ENCODE measurements around the gene CDKAL1. TPM values are rescaled to one million over a fixed set of nuclear protein-coding genes. Genes with fewer than 3 reads are reported as not detected.

Gene CDKAL1
- total and polyA plus RNA-seq, 10 of the 15 experiments (the other 5 are each of a cell fraction or from before 2014, with no cell fraction given): 10.7 to 26.9 (median 17.3) TPM

DNA sequence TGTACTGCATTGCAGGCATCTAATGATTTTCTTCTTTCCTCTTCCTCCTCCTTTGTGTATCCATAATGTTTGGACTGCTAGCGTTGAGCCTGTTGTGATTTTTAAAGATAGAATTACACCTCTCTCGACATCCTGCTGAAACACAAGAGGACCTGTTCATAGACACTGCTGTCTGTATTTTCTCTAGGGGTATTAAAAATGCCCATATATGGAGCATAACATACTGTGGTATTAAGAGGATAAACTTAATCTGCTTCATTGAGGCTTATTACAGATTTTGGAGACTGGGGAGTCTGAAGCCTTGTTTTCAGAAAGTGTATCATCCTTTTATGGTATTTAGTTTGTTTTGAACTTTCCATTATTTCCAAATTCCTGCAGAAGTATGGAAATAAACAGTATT lies 414.3 kb downstream of the CDKAL1 start:
- Histone ChIP-seq H3K36me3 (ENCODE audit: control insufficient read depth in 2 of 2, insufficient read depth in 2 of 2, low read length in 1 of 2) (no peaks in the 10 kb centered on the region), H3K4me3 (no peak overlapping the region), H3K4me1 (ENCODE audit: control insufficient read depth, insufficient read depth, low read length) (no peaks in the 10 kb centered on the region), H3K4me2 (ENCODE audit: control insufficient read depth, insufficient read depth) (no peak overlapping the region), H2AFZ (ENCODE audit: control insufficient read depth, low read depth, low read length) (no peak overlapping the region), H3K27ac (ENCODE audit: control insufficient read depth, insufficient read depth) (no peak overlapping the region), H3K27me3 (replicated peaks in 1 of 2; ENCODE audit: control insufficient read depth in 2 of 2, insufficient read depth in 2 of 2, low read length in 1 of 2) (no peaks in the 10 kb centered on the region), H3K9me3 (replicated peaks; ENCODE audit: control insufficient read depth, insufficient read depth, low read length) (no peaks in the 10 kb centered on the region; the same call in none of the 3 replicates), H4K20me1 (ENCODE audit: control insufficient read depth, insufficient read depth) (no peaks in the 10 kb centered on the region), H3K79me2 (ENCODE audit: control insufficient read depth, insufficient read depth, low read length) (no peaks in the 10 kb centered on the region), H3K9ac (ENCODE audit: control insufficient read depth, insufficient read depth, low read length) (no peak overlapping the region)
- CTCF ChIA-PET: interaction anchor here (0.5 to 1.1 kb wide), 3 partner anchors 8 to 858 kb away, joined by 3 to 5 read pairs (median 3); no protein-coding TSS in a partner anchor
- POLR2A ChIA-PET: interaction anchor here (0.6 to 0.7 kb wide), 2 partner anchors 48 to 209 kb away, joined by 5 read pairs; no protein-coding TSS in a partner anchor
- TF ChIP-seq KLF5 (IDR thresholded peaks at IDR 0.05; ENCODE audit: partially characterized antibody) (no peak), ATF7 (IDR thresholded peaks at IDR 0.05; ENCODE audit: low read depth) (no peak), SIX5 (IDR thresholded peaks at IDR 0.05; ENCODE audit: low read depth, low read length, severe bottlenecking) (no peak), SP1 (IDR thresholded peaks at IDR 0.05; ENCODE audit: low read depth, low read length) (no peak), ZSCAN29 (IDR thresholded peaks at IDR 0.05) (no peak), SMC3 (IDR thresholded peaks at IDR 0.05; ENCODE audit: borderline replicate concordance, low read length) (no peak), RFX5 (IDR thresholded peaks at IDR 0.05; ENCODE audit: low read depth, low read length) (no peak), NR2F1 (conservative IDR thresholded peaks at IDR 0.05) (no peak), PAX8 (IDR thresholded peaks at IDR 0.05) (no peak), EGR1 (IDR thresholded peaks at IDR 0.05; ENCODE audit: borderline replicate concordance in 1 of 2, low read depth in 2 of 2, low read length in 2 of 2) (no peak), NFYB (IDR thresholded peaks at IDR 0.05; ENCODE audit: insufficient read depth, low read depth, low read length) (no peak), IKZF2 (IDR thresholded peaks at IDR 0.05) (no peak), ZNF217 (IDR thresholded peaks at IDR 0.05) (no peak)
- TF ChIP-seq, protein P1, sequence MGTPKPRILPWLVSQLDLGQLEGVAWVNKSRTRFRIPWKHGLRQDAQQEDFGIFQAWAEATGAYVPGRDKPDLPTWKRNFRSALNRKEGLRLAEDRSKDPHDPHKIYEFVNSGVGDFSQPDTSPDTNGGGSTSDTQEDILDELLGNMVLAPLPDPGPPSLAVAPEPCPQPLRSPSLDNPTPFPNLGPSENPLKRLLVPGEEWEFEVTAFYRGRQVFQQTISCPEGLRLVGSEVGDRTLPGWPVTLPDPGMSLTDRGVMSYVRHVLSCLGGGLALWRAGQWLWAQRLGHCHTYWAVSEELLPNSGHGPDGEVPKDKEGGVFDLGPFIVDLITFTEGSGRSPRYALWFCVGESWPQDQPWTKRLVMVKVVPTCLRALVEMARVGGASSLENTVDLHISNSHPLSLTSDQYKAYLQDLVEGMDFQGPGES (IDR thresholded peaks at IDR 0.05): no peak
- TF ChIP-seq, protein P2, sequence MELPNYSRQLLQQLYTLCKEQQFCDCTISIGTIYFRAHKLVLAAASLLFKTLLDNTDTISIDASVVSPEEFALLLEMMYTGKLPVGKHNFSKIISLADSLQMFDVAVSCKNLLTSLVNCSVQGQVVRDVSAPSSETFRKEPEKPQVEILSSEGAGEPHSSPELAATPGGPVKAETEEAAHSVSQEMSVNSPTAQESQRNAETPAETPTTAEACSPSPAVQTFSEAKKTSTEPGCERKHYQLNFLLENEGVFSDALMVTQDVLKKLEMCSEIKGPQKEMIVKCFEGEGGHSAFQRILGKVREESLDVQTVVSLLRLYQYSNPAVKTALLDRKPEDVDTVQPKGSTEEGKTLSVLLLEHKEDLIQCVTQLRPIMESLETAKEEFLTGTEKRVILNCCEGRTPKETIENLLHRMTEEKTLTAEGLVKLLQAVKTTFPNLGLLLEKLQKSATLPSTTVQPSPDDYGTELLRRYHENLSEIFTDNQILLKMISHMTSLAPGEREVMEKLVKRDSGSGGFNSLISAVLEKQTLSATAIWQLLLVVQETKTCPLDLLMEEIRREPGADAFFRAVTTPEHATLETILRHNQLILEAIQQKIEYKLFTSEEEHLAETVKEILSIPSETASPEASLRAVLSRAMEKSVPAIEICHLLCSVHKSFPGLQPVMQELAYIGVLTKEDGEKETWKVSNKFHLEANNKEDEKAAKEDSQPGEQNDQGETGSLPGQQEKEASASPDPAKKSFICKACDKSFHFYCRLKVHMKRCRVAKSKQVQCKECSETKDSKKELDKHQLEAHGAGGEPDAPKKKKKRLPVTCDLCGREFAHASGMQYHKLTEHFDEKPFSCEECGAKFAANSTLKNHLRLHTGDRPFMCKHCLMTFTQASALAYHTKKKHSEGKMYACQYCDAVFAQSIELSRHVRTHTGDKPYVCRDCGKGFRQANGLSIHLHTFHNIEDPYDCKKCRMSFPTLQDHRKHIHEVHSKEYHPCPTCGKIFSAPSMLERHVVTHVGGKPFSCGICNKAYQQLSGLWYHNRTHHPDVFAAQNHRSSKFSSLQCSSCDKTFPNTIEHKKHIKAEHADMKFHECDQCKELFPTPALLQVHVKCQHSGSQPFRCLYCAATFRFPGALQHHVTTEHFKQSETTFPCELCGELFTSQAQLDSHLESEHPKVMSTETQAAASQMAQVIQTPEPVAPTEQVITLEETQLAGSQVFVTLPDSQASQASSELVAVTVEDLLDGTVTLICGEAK (IDR thresholded peaks at IDR 0.05; ENCODE audit: borderline replicate concordance): no peak
- intact Hi-C loops (cut with micrococcal nuclease; ENCODE audit: unreplicated experiment) (no loop called here), in situ Hi-C loops (cut with MboI) (no loop called here)
- FAIRE-seq (no peak), ATAC-seq (no peak), DNase-seq (ENCODE audit: low read depth, low spot score) (no peak)
- RAD21 ChIA-PET (ENCODE audit: unreplicated experiment): no interaction called here
- SMC1A ChIA-PET (ENCODE audit: uncharacterized antibody, unreplicated experiment): interaction anchor here (1.4 to 1.5 kb wide), 2 partner anchors 14 to 56 kb away, joined by 3 read pairs; no protein-coding TSS in a partner anchor
- 97% methylated on average over 2 of the region's 2 CpGs for WGBS (ENCODE audit: insufficient coverage, insufficient replicate concordance, low lambda C conversion rate, missing lambda C conversion rate)
- no TSS peak for BruUV-seq (replicated peaks)
